ENCODE data around the gene PPP1R14D.
A peak's percentile ranks its signal among the peaks of the same experiment; 100 is the strongest.
"Not testable (repeated sequence)": the region's sequence is repeated elsewhere in the genome, so short reads cannot be mapped to it uniquely, and the experiment has no call there.

The PPP1R14D gene

GRCh38 chr15:40871749-40872617, 43.5 kb upstream of the PPP1R14D start:
- ChIA-PET POLR2A (ENCODE audit: low non-redundant PET) (interaction anchor here (0.6 to 0.8 kb wide), 3 partner anchors 22 to 57 kb away, joined by 3 read pairs; partner anchors contain the start of genes DLL4 and VPS18), CTCF (interaction anchor here (0.6 to 10.4 kb wide), 5 partner anchors 14 to 528 kb away, joined by 3 to 107 read pairs (median 6); partner anchors contain the start of gene VPS18)
- no peak for TF ChIP-seq CTCF (conservative IDR thresholded peaks at IDR 0.05; ENCODE audit: low read depth)
- H3K27ac ChIP-seq = peak overlapping the region; percentile 16
- peak; percentile 89 for DNase-seq (ENCODE audit: low spot score)

- TF ChIP-seq CTCF (conservative IDR thresholded peaks at IDR 0.05; ENCODE audit: low read depth) = no peak
- ChIA-PET CTCF (interaction anchor here (0.6 to 10.4 kb wide), 5 partner anchors 13 to 526 kb away, joined by 3 to 107 read pairs (median 4); partner anchors contain the start of gene VPS18), POLR2A (ENCODE audit: low non-redundant PET) (no interaction called here)
- DNase-seq (ENCODE audit: low spot score) = no peak
- peak overlapping the region; percentile 35 for H3K27ac ChIP-seq
These were observed 42.2 kb upstream of the PPP1R14D start for GRCh38 chr15:40870716-40871115.

GRCh38 chr15:40869686-40870085, 41.2 kb upstream of the PPP1R14D start:
- ChIA-PET POLR2A (ENCODE audit: low non-redundant PET) (no interaction called here), CTCF (interaction anchor here (0.6 to 10.4 kb wide), 3 partner anchors 11 to 24 kb away, joined by 5 to 107 read pairs (median 6); partner anchors contain the start of gene VPS18)
- DNase-seq (ENCODE audit: low spot score) = no peak
- H3K27ac ChIP-seq = peak overlapping the region; percentile 35
- TF ChIP-seq CTCF (conservative IDR thresholded peaks at IDR 0.05; ENCODE audit: low read depth) = no peak

GRCh38 chr15:40867199-40867598, 38.7 kb upstream of the PPP1R14D start:
- no peak overlapping the region for H3K27ac ChIP-seq
- ChIA-PET CTCF (interaction anchor here (10.4 kb wide), 1 partner anchor 9 kb away, joined by 107 read pairs; no protein-coding TSS in a partner anchor), POLR2A (ENCODE audit: low non-redundant PET) (no interaction called here)
- no peak for DNase-seq (ENCODE audit: low spot score)
- TF ChIP-seq CTCF (conservative IDR thresholded peaks at IDR 0.05; ENCODE audit: low read depth) = no peak

GRCh38 chr15:40863660-40864270, 35.3 kb upstream of the PPP1R14D start:
- DNase-seq (ENCODE audit: low spot score) = no peak
- ChIA-PET CTCF (interaction anchor here (0.6 to 7.7 kb wide), 4 partner anchors 10 to 256 kb away, joined by 3 to 157 read pairs (median 5); partner anchors contain the start of genes RHOV and VPS18), POLR2A (ENCODE audit: low non-redundant PET) (no interaction called here)
- no peak for TF ChIP-seq CTCF (conservative IDR thresholded peaks at IDR 0.05; ENCODE audit: low read depth)
- peak overlapping the region; percentile 82 for H3K27ac ChIP-seq

GRCh38 chr15:40861147-40861546, 32.6 kb upstream of the PPP1R14D start:
- CTCF ChIA-PET = interaction anchor here (0.6 to 7.7 kb wide), 3 partner anchors 8 to 35 kb away, joined by 3 to 157 read pairs (median 11); partner anchors contain the start of genes RHOV and VPS18
- DNase-seq (ENCODE audit: low spot score); POLR2A ChIA-PET (ENCODE audit: low non-redundant PET): not testable (repeated sequence)
- peak overlapping the region; percentile 26; the same call in 1 of the 2 replicates for H3K27ac ChIP-seq
